HepG2 (cell line): ENCODE data around the gene PITHD1. TPM values are rescaled to one million over a fixed set of nuclear protein-coding genes. Genes with fewer than 3 reads are reported as not detected.

Source experiments
- ARNT ChIP-seq: fragments of 450-650 bp; IDR thresholded peaks from 2 replicates; pipeline ENCODE4 v1.6.1; 2017
- CBFB ChIP-seq: sonication (generic); formaldehyde crosslinking; IDR thresholded peaks from 2 replicates; pipeline ENCODE4 v1.4.0; 2020; ENCODE audit warnings: missing genetic modification reagents
- HDAC2 ChIP-seq: sonication (generic); formaldehyde crosslinking; IDR thresholded peaks from 2 replicates; pipeline ENCODE4 v1.4.0; 2020; ENCODE audit warnings: missing genetic modification reagents
- IRF2 ChIP-seq: IDR thresholded peaks from 2 replicates; pipeline ENCODE4 v1.6.1; 2018; ENCODE audit warnings: missing genetic modification reagents, missing compliant biosample characterization
- MAZ ChIP-seq, 2 experiments: sonication (generic) in 1 of 2; formaldehyde crosslinking in 1 of 2; IDR thresholded peaks; 2 replicates each; pipeline versions ENCODE4 v1.5.0 to v1.6.1; 2012 to 2020; ENCODE audit warnings: low read depth in 2 of 2, mild to moderate bottlenecking in 2 of 2, borderline replicate concordance in 1 of 2, improper control_type of control experiment in 1 of 2, low read length in 1 of 2, missing genetic modification reagents in 1 of 2, moderate library complexity in 1 of 2
- MED13 ChIP-seq: sonication (generic); formaldehyde crosslinking; IDR thresholded peaks from 2 replicates; pipeline ENCODE4 v1.5.0; 2020; ENCODE audit warnings: missing genetic modification reagents
- POLR2AphosphoS5 ChIP-seq: IDR thresholded peaks from 2 replicates; pipeline ENCODE4 v1.6.1; 2012; ENCODE audit warnings: low read depth, low read length
- RARG ChIP-seq: sonication (generic); formaldehyde crosslinking; IDR thresholded peaks from 2 replicates; pipeline ENCODE4 v1.4.0; 2020; ENCODE audit warnings: low read depth, mild to moderate bottlenecking, missing genetic modification reagents
- THAP11 ChIP-seq: IDR thresholded peaks from 2 replicates; pipeline ENCODE4 v1.6.1; 2016; ENCODE audit warnings: missing biosample characterization, missing genetic modification reagents
- ZNF160 ChIP-seq: sonication (generic); formaldehyde crosslinking; IDR thresholded peaks from 2 replicates; pipeline ENCODE4 v1.8.0; 2022; ENCODE audit warnings: mild to moderate bottlenecking, inconsistent platforms, missing genetic modification reagents
- ZNF263 ChIP-seq: sonication (generic); formaldehyde crosslinking; IDR thresholded peaks from 2 replicates; pipeline ENCODE4 v1.4.0; 2020; ENCODE audit warnings: missing genetic modification reagents
- ZNF451 ChIP-seq: sonication (generic); formaldehyde crosslinking; IDR thresholded peaks from 2 replicates; pipeline ENCODE4 v1.5.0; 2020; ENCODE audit warnings: mild to moderate bottlenecking, missing genetic modification reagents
- ZNF549 ChIP-seq: sonication (generic); formaldehyde crosslinking; IDR thresholded peaks from 2 replicates; pipeline ENCODE4 v1.5.0; 2020; ENCODE audit warnings: missing genetic modification reagents
- polyA plus RNA-seq, 8 experiments: library from polyadenylated mRNA; depleted of rRNA in 3 of 8; stranded (reverse) in 7 of 8; unstranded in 1 of 8; fragments of >200 nt; fragmentation: Illumina TruSeq in 4 of 8; extraction: Trizol in 4 of 8; gene quantifications; 2 replicates each; pipeline versions ENCODE4 v1.2.1 to v1.2.3, GENCODE V29; 2011 to 2016; ENCODE audit warnings: low read depth in 4 of 8, missing spikeins in 1 of 8, mixed read lengths in 1 of 8; ENCODE audit not compliant: insufficient read depth in 1 of 8
- total RNA-seq, 5 experiments: library from RNA; depleted of rRNA; stranded (reverse); fragments of >200 nt; fragmentation: Illumina TruSeq; extraction: Trizol; gene quantifications; 2 replicates each; pipeline ENCODE4 v1.2.3, GENCODE V29; 2016; ENCODE audit warnings: low read depth in 1 of 5
- TF ChIP-seq, protein P1 (sequence below): sonication (generic); formaldehyde crosslinking; IDR thresholded peaks from 2 replicates; pipeline ENCODE4 v1.8.0; 2023; ENCODE audit warnings: mild to moderate bottlenecking, missing genetic modification reagents
- TF ChIP-seq, protein P2 (sequence below): sonication (generic); formaldehyde crosslinking; IDR thresholded peaks from 2 replicates; pipeline ENCODE4 v1.5.0; 2020; ENCODE audit warnings: missing genetic modification reagents
- TF ChIP-seq, protein P3 (sequence below): sonication (generic); formaldehyde crosslinking; IDR thresholded peaks from 2 replicates; pipeline ENCODE4 v1.4.0; 2020; ENCODE audit warnings: mild to moderate bottlenecking, missing genetic modification reagents
- TF ChIP-seq, protein P4 (sequence below): sonication (generic); formaldehyde crosslinking; conservative IDR thresholded peaks from 2 replicates; pipeline ENCODE4 v1.8.1; 2023; ENCODE audit warnings: missing genetic modification reagents
- TF ChIP-seq, protein P5 (sequence below): sonication (generic); formaldehyde crosslinking; IDR thresholded peaks from 2 replicates; pipeline ENCODE4 v1.5.0; 2020; ENCODE audit warnings: mild to moderate bottlenecking, missing genetic modification reagents, moderate library complexity
- TF ChIP-seq, protein P6 (sequence below): sonication (generic); formaldehyde crosslinking; IDR thresholded peaks from 2 replicates; pipeline ENCODE4 v1.4.0; 2020; ENCODE audit warnings: missing genetic modification reagents

PITHD1 gene
- total and polyA plus RNA-seq, 2 of the 13 experiments (the other 11 are each of a cell fraction or from before 2014, with no cell fraction given): 28.0 to 37.3 TPM

GRCh38 chr1:23777979-23778814, at the start of gene PITHD1 (continued):
- TF ChIP-seq, protein P1, sequence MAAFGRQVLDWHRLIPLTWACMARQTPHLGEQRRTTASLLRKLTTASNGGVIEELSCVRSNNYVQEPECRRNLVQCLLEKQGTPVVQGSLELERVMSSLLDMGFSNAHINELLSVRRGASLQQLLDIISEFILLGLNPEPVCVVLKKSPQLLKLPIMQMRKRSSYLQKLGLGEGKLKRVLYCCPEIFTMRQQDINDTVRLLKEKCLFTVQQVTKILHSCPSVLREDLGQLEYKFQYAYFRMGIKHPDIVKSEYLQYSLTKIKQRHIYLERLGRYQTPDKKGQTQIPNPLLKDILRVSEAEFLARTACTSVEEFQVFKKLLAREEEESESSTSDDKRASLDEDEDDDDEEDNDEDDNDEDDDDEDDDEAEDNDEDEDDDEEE (CRISPR knock-in tag): peak; percentile 91
- TF ChIP-seq POLR2AphosphoS5 (peak; percentile 97), ZNF451 (CRISPR knock-in tag) (no peak), IRF2 (CRISPR knock-in tag) (peak; percentile 61; the same call in 1 of the 2 replicates), ZNF160 (CRISPR knock-in tag) (peak; percentile 39; the same call in 1 of the 2 replicates), CBFB (CRISPR knock-in tag) (0 out of 2 replicates have a peak, but pooled peaks have one; percentile 13), MAZ (IDR thresholded peaks at IDR 0.05; ENCODE audit: borderline replicate concordance, low read depth, low read length) (no peak), MAZ (CRISPR knock-in tag; IDR thresholded peaks at IDR 0.05; ENCODE audit: low read depth) (peak; percentile 80), HDAC2 (peak; percentile 77), MED13 (peak; percentile 82; the same call in 1 of the 2 replicates), RARG (CRISPR knock-in tag) (no peak), THAP11 (CRISPR knock-in tag) (peak; percentile 78), ZNF263 (peak; percentile 35), ARNT (no peak), ZNF549 (CRISPR knock-in tag) (0 out of 2 replicates have a peak, but pooled peaks have one; percentile 39)
- TF ChIP-seq, protein P2, sequence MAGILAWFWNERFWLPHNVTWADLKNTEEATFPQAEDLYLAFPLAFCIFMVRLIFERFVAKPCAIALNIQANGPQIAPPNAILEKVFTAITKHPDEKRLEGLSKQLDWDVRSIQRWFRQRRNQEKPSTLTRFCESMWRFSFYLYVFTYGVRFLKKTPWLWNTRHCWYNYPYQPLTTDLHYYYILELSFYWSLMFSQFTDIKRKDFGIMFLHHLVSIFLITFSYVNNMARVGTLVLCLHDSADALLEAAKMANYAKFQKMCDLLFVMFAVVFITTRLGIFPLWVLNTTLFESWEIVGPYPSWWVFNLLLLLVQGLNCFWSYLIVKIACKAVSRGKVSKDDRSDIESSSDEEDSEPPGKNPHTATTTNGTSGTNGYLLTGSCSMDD: no peak
- TF ChIP-seq, protein P3, sequence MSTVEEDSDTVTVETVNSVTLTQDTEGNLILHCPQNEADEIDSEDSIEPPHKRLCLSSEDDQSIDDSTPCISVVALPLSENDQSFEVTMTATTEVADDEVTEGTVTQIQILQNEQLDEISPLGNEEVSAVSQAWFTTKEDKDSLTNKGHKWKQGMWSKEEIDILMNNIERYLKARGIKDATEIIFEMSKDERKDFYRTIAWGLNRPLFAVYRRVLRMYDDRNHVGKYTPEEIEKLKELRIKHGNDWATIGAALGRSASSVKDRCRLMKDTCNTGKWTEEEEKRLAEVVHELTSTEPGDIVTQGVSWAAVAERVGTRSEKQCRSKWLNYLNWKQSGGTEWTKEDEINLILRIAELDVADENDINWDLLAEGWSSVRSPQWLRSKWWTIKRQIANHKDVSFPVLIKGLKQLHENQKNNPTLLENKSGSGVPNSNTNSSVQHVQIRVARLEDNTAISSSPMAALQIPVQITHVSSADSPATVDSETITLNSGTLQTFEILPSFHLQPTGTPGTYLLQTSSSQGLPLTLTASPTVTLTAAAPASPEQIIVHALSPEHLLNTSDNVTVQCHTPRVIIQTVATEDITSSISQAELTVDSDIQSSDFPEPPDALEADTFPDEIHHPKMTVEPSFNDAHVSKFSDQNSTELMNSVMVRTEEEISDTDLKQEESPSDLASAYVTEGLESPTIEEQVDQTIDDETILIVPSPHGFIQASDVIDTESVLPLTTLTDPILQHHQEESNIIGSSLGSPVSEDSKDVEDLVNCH (CRISPR knock-in tag): no peak
- TF ChIP-seq, protein P4, sequence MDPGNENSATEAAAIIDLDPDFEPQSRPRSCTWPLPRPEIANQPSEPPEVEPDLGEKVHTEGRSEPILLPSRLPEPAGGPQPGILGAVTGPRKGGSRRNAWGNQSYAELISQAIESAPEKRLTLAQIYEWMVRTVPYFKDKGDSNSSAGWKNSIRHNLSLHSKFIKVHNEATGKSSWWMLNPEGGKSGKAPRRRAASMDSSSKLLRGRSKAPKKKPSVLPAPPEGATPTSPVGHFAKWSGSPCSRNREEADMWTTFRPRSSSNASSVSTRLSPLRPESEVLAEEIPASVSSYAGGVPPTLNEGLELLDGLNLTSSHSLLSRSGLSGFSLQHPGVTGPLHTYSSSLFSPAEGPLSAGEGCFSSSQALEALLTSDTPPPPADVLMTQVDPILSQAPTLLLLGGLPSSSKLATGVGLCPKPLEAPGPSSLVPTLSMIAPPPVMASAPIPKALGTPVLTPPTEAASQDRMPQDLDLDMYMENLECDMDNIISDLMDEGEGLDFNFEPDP (CRISPR knock-in tag): no peak
- TF ChIP-seq, protein P5, sequence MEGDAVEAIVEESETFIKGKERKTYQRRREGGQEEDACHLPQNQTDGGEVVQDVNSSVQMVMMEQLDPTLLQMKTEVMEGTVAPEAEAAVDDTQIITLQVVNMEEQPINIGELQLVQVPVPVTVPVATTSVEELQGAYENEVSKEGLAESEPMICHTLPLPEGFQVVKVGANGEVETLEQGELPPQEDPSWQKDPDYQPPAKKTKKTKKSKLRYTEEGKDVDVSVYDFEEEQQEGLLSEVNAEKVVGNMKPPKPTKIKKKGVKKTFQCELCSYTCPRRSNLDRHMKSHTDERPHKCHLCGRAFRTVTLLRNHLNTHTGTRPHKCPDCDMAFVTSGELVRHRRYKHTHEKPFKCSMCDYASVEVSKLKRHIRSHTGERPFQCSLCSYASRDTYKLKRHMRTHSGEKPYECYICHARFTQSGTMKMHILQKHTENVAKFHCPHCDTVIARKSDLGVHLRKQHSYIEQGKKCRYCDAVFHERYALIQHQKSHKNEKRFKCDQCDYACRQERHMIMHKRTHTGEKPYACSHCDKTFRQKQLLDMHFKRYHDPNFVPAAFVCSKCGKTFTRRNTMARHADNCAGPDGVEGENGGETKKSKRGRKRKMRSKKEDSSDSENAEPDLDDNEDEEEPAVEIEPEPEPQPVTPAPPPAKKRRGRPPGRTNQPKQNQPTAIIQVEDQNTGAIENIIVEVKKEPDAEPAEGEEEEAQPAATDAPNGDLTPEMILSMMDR (CRISPR knock-in tag): no peak
- TF ChIP-seq, protein P6, sequence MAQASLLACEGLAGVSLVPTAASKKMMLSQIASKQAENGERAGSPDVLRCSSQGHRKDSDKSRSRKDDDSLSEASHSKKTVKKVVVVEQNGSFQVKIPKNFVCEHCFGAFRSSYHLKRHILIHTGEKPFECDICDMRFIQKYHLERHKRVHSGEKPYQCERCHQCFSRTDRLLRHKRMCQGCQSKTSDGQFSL (CRISPR knock-in tag): peak; percentile 7; the same call in 1 of the 2 replicates
